Activated CD8-positive, alpha-beta memory T cell treated with anti-CD3 and anti-CD28 coated beads for 24 hours (primary cell): ENCODE data around the gene UBXN2A.
A peak's percentile ranks its signal among the peaks of the same experiment; 100 is the strongest.

Experiments
- DNase-seq: peaks from one replicate; pipeline ENCODE4 v3.0.0-alpha.2; 2020

UBXN2A gene

GRCh38 chr2:24047703-24048033 lies 107.4 kb downstream of the UBXN2A start:
- DNase-seq = no peak

- DNase-seq = no peak
These were observed 108.7 kb downstream of the UBXN2A start for GRCh38 chr2:24048769-24049484.

- peak; percentile 81 for DNase-seq
These were observed 109.3 kb downstream of the UBXN2A start, which contains the start of gene FKBP1B for GRCh38 chr2:24049485-24050021. Gene FKBP1B (plus strand): TSS chr2:24049741. CDS start chr2:24049850, 109 bp downstream.

- peak; percentile 67 for DNase-seq
These were observed 110.0 kb downstream of the UBXN2A start for GRCh38 chr2:24050041-24050979.

- no peak for DNase-seq
These were observed 111.6 kb downstream of the UBXN2A start for GRCh38 chr2:24051833-24052232.

GRCh38 chr2:24052951-24053350 lies 112.7 kb downstream of the UBXN2A start:
- no peak for DNase-seq
